Mesodermal cell (in vitro differentiated cells): ENCODE measurements around the gene GCLM. TPM values are rescaled to one million over a fixed set of nuclear protein-coding genes. Genes with fewer than 3 reads are reported as not detected.
A peak's percentile ranks its signal among the peaks of the same experiment; 100 is the strongest.
"Not testable (repeated sequence)": the region's sequence is repeated elsewhere in the genome, so short reads cannot be mapped to it uniquely, and the experiment has no call there.

Source experiments
- H3K27ac ChIP-seq: 2 replicates; pipeline ENCODE4 v1.7.0; 2013; ENCODE audit warnings: mild to moderate bottlenecking, low read depth, low read length, moderate library complexity; ENCODE audit not compliant: severe bottlenecking
- H3K36me3 ChIP-seq: 2 replicates; pipeline ENCODE4 v1.7.1; 2013; ENCODE audit warnings: mild to moderate bottlenecking, low read length, moderate library complexity; ENCODE audit not compliant: control insufficient read depth, insufficient read depth
- H3K4me1 ChIP-seq: one replicate; pipeline ENCODE4 v1.7.1; 2013; ENCODE audit warnings: mild to moderate bottlenecking, low read length; ENCODE audit not compliant: insufficient read depth, control insufficient read depth, poor library complexity, severe bottlenecking
- H3K4me3 ChIP-seq: 2 replicates; pipeline ENCODE4 v1.7.0; 2013; ENCODE audit warnings: low read length, control low read depth, mild to moderate bottlenecking; ENCODE audit not compliant: insufficient read depth, poor library complexity, severe bottlenecking; ENCODE audit errors: extremely low read depth
- H3K9me3 ChIP-seq: 2 replicates; pipeline ENCODE4 v1.7.1; 2013; ENCODE audit warnings: mild to moderate bottlenecking, low read length, moderate library complexity; ENCODE audit not compliant: control insufficient read depth
- WGBS, 2 experiments: methylation state at CpG; one replicate each; pipeline ENCODE4 v1.1.5; 2013; ENCODE audit warnings: missing lambda C conversion rate in 2 of 2; ENCODE audit not compliant: insufficient coverage in 2 of 2; 5-methylcytosine and 5-hydroxymethylcytosine counted together
- polyA plus RNA-seq, 2 experiments: library from polyadenylated mRNA; stranded (reverse); fragments of 50-300 nt; gene quantifications; one replicate each; pipeline ENCODE4 v1.2.3, GENCODE V29; 2013

Gene GCLM
- polyA plus RNA-seq (2013, experiment 1 of 2), result 12.5 TPM
- polyA plus RNA-seq (2013, experiment 2 of 2), result 14.5 TPM

DNA sequence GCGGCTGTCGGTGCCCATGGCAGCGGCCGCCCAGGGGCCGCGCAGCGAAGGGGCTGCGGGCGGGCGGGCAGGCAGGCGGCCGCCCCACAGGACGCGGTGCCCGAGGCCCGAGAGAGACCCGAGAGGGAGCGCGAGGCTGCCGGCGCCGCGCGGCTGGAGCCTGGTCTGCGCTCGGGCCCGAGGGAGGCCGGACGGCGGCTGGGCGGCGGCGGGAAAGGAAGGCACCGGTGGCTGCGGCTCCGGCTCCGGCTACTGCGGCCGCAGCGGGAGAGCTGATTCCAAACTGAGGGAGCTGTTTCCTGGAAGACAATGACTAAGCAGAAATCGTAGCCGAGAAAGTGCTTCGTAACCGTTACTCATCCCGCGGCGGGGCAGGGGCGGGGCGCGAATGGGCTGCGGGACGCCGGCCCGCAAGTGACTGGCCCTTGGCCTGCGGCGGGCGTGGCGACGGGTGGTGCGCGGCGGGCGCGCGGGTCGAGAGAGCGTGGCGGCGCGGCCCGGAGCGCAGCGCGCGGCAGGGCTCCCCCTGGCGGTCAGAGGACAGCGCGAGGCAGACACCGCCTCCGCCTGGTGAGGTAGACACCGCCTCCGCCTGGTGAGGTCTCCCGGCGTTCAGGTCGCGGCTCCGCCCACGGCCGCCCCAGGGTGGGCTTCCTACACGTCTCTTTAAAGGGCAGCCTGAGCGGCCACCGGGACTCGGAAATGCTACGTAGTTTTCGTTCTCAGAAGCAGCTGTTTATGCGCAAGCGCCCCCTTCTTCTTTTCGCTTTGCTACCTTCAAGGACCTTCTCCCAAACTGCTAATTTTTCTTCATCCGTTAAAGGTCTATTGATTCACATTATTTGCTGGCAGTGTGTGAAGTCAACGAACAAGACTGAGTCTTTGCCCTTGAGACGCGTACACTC lies at the start of gene GCLM:
GCLM (minus strand) TSS at position 285 of the 905 bp plus-strand sequence; CDS start at position 18, 267 bp downstream.
- H3K27ac ChIP-seq, result peak within 1 kb of the TSS; percentile 66
- 1 to 3% methylated on average over 78 to 93 of the region's 102 CpGs for WGBS, 2 experiments

GRCh38 chr1:93958726-93959100 lies 49.5 kb upstream of the GCLM start:
- no peak overlapping the region for H3K4me3 ChIP-seq
- no peaks in the 10 kb centered on the region for H3K4me1 ChIP-seq
- peaks cover 15% of the 10 kb centered on the region for H3K9me3 ChIP-seq
- no CpG with 5 or more reads among the region's 1 CpG for WGBS, 2 experiments
- H3K27ac ChIP-seq, result no peak overlapping the region
- H3K36me3 ChIP-seq, result no peaks in the 10 kb centered on the region

More for the DNA sequence above, at the start of gene GCLM:
- Histone ChIP-seq H3K9me3 (peaks cover 3% of the 10 kb centered on the region), H3K4me3 (peak within 1 kb of the TSS; percentile 83), H3K4me1 (peaks cover 7% of the 10 kb centered on the region), H3K36me3 (no peaks in the 10 kb centered on the region)

DNA sequence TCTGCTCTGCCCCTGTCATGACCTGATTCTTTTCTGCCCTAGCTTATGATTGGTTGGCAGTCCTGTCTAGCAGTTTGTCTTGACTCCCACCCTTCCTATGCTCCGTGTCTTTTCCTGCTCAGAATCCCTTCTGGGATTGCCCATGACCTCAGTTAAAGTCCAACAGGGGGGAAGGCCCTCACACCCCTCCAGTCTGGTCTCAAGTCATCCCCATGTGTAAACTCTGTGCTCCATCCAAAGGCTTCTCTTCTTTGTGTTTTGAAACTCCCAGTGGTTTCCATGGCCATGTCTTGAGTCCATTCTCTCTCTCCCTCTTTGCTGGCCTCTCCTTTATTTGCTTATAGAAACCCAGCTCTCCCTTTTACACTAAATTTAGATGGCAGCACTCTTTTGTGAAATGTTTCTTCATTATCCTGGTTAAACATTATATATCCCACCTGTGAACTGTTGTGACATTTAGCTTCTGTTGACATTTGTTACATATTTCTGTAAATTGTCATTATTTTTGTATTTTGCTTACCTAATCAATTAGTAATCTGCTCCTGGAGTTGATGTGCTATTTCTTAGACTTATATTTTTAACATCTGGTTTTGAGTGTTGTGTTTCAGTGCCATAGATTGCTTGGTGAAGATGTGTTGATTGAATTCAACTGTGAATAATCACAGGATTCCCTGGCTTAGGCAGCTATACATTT lies 48.9 kb upstream of the GCLM start:
- H3K36me3 ChIP-seq, result no peaks in the 10 kb centered on the region
- WGBS, 2 experiments, result 69 to 91% methylated on average over 1 of the region's 1 CpG
- H3K4me1 ChIP-seq, result no peaks in the 10 kb centered on the region
- peaks cover 15% of the 10 kb centered on the region for H3K9me3 ChIP-seq
- no peak overlapping the region for H3K27ac ChIP-seq
- H3K4me3 ChIP-seq, result no peak overlapping the region

DNA sequence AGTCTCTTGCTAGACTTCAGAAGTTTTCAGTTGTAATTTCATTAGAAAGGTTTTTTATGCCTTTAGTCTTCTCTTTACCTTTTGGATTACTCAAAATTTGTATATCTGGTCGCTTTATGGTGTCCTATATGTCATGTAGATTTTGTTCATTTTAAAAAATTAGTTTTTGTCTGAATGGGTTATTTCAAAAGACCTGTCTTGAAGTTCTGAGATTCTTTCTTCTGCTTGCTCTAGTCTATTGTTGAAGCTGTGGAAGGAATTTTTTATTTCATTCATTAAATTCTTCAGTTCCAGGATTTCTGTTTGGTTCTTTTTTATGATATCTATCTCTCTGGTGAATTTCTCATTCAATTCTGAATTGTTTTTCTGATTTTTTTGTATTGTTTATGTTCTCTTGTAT lies 46.5 kb upstream of the GCLM start:
- no peaks in the 10 kb centered on the region for H3K36me3 ChIP-seq
- H3K4me3 ChIP-seq, result no peak overlapping the region
- H3K27ac ChIP-seq, result no peak overlapping the region
- peaks cover 19% of the 10 kb centered on the region for H3K9me3 ChIP-seq
- no peaks in the 10 kb centered on the region for H3K4me1 ChIP-seq
- no CpG with 5 or more reads among the region's 1 CpG for WGBS, 2 experiments

DNA sequence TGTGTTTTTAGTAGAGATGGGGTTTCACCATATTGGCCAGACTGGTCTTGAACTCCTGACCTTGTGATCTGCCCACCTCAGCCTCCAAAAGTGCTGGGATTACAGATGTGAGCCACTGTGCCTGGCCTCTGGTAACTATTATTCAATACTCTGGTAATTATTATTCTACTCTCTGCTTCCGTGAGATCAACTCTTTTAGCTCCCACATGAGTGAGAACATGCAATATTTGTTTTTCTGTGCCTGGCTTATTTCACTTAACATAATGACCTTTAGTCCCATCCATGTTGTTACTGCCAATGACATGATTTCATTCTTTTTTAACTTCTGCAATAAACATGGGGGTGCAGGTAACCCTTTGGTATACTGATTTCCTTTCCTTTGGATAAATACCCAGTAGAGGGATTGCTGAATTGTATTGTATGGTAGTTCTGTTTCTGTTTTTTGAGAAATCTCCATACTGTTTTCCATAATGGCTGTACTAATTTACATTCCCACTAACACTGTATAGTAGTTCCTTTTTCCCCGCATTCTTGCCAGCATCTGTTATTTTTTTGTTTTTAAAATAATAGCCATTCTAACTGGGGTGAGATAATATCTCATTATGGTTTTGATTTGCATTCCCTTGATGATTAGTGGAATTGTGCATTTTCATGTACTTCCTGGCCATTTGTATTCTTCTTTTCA lies 37.9 kb upstream of the GCLM start:
- H3K27ac ChIP-seq, H3K36me3 ChIP-seq, H3K4me1 ChIP-seq, H3K4me3 ChIP-seq, H3K9me3 ChIP-seq: not testable (repeated sequence)
- WGBS, 2 experiments, result 100% methylated on average over 1 of the region's 2 CpGs

DNA sequence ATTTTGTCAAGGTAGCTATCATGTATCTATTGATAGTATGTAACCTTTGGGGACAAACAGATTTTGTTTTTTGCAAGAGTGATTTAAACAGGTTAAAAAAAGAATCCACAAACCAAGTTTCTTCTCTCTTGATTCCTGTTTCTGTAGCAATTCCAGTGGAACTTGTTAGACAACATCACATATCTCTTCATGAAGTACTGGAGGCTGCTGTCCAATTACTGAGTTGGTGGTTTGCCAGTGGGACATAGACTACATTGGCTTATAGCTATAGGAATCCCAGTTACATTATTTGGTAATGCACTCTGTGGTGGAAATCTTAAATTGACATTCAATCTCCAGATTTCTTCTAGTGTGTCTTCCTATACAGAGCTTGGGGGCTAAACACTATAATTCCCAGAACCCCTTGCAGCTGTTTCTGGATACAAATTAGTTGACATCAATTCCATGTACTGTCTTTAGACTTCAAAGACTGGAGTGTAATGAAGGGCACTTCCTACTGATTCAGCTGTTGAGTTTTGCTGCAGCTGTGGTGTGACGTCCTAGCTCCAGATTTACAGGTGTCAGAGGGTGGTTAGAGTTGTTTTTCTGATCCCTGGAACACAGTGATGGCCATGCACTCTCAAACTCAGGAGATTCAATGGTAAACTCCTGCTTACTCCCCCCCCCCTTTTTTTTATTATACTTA lies 29.4 kb upstream of the GCLM start:
- no CpG with 5 or more reads among the region's 1 CpG for WGBS, 2 experiments
- no peaks in the 10 kb centered on the region for H3K4me1 ChIP-seq
- no peak overlapping the region for H3K4me3 ChIP-seq
- no peaks in the 10 kb centered on the region for H3K36me3 ChIP-seq
- no peak overlapping the region for H3K27ac ChIP-seq
- no peaks in the 10 kb centered on the region for H3K9me3 ChIP-seq

GRCh38 chr1:93937997-93938396 lies 28.8 kb upstream of the GCLM start:
- H3K27ac ChIP-seq, result no peak overlapping the region
- no peaks in the 10 kb centered on the region for H3K9me3 ChIP-seq
- no peak overlapping the region for H3K4me3 ChIP-seq
- H3K4me1 ChIP-seq, result no peaks in the 10 kb centered on the region
- no peaks in the 10 kb centered on the region for H3K36me3 ChIP-seq
- whole genome bisulfite sequencing, 2 experiments, result no CpG with 5 or more reads among the region's 1 CpG

DNA sequence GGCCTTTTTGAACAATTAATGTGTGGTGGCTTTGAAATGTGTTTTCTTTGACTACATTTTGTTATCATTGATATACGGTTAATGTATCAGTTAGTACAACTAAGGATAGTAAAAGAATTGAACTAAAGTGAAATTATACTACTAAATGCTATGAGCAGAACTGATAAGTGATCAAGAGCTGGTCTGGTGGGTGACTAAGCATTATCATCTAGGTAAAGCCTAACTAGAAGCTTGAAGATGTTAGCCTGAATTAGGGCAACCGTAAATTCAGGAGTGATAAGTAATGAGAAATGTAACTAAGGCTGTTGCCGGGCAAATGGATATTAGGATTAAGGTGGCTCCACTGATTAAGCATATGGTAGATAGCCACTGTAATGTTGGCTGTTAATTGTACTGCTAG lies 16.0 kb upstream of the GCLM start:
- 100% methylated on average over 2 of the region's 3 CpGs for WGBS, 2 experiments

DNA sequence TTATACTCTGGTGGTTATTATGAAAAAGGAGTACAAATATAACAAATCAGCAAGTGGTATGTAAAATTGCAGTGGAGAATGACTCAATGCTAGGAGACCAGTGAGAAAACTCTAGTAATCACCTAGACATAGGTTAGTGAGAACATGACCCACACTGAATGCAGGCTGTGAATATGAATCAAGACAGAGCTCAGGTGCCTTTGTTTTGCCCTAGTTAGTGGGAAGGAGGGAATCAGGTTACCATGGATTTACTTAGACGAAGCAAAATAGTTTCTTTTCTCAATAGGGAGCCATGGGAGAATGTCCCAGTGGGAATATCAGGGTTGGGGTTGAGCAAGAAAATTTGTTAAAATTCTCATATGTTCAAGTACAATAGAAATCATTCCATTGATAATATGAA lies 10.6 kb upstream of the GCLM start:
- WGBS, 2 experiments, result 17% methylated on average over 1 of the region's 1 CpG; no CpG with 5 or more reads in 1 of the 2 experiments

More for the DNA sequence above, 16.0 kb upstream of the GCLM start:
- no peak overlapping the region for H3K4me3 ChIP-seq
- H3K9me3 ChIP-seq, result no peaks in the 10 kb centered on the region
- H3K36me3 ChIP-seq, result no peaks in the 10 kb centered on the region
- no peak overlapping the region for H3K27ac ChIP-seq
- H3K4me1 ChIP-seq, result no peaks in the 10 kb centered on the region

GRCh38 chr1:93917302-93917701 lies 8.1 kb upstream of the GCLM start:
- no peak overlapping the region for H3K4me3 ChIP-seq
- WGBS, 2 experiments, result no CpG with 5 or more reads among the region's 10 CpGs
- no peaks in the 10 kb centered on the region for H3K4me1 ChIP-seq
- no peaks in the 10 kb centered on the region for H3K9me3 ChIP-seq
- no peaks in the 10 kb centered on the region for H3K36me3 ChIP-seq
- H3K27ac ChIP-seq, result no peak overlapping the region

More for the DNA sequence above, 10.6 kb upstream of the GCLM start:
- Histone ChIP-seq H3K4me1 (no peaks in the 10 kb centered on the region), H3K36me3 (no peaks in the 10 kb centered on the region), H3K27ac (no peak overlapping the region), H3K9me3 (no peaks in the 10 kb centered on the region), H3K4me3 (no peak overlapping the region)
